Neural progenitor cell (in vitro differentiated cells): ENCODE measurements around the gene UPF3A.

Experiments
- CTCF ChIP-seq: fragments of 200-600 bp; sonication (generic); IDR thresholded peaks from 2 replicates; pipeline ENCODE4 v1.5.1; 2017; ENCODE audit warnings: antibody characterized with exemption, mild to moderate bottlenecking
- EZH2 ChIP-seq: fragments of 200-600 bp; sonication (generic); IDR thresholded peaks from 2 replicates; pipeline ENCODE4 v1.6.1; 2017; ENCODE audit warnings: antibody characterized with exemption, mild to moderate bottlenecking, moderate library complexity
- EZH2phosphoT487 ChIP-seq: fragments of 200-600 bp; sonication (generic); IDR thresholded peaks from 2 replicates; pipeline ENCODE4 v1.6.1; 2017; ENCODE audit warnings: antibody characterized with exemption

GRCh38 chr13:114311387-114311786 lies 30.0 kb downstream of the UPF3A start:
- TF ChIP-seq CTCF (no peak), EZH2 (no peak), EZH2phosphoT487 (no peak)
